ENCODE data around the gene SCLY. TPM values are rescaled to one million over a fixed set of nuclear protein-coding genes. Genes with fewer than 3 reads are reported as not detected.

The SCLY gene
- total RNA-seq, 1 experiment from 2014 or later = 28.7 TPM

DNA sequence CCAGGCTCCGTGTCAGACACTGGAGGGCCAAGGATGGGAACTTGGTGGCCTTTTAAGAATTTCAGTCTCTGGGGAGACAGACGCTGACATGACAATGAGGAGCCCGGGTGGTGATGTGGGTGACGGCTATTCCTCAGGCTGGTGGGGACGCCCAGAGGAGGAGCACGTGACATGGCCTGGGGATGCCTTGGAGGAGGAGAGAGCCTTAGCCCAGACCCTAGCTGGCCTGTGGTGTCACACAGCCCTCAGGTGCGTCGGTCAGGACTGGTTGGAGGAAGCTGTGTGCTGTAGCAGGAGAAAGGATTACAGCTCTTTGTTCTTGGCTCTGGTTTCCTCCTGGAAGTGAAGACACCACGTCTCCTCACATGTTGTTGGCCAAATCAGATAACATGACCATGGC lies 40.0 kb upstream of the SCLY start:
- no peaks in the 10 kb centered on the region for H3K36me3 ChIP-seq (ENCODE audit: control insufficient read depth in 1 of 2, insufficient read depth in 2 of 2, low read length in 2 of 2)

More for the DNA sequence above, 40.0 kb upstream of the SCLY start:
- Histone ChIP-seq H2AFZ (ENCODE audit: low read depth, low read length, poor library complexity, severe bottlenecking) (no peak overlapping the region), H3K9me3 (ENCODE audit: control insufficient read depth in 1 of 2, insufficient read depth in 1 of 2, low read depth in 1 of 2, low read length in 2 of 2) (no peaks in the 10 kb centered on the region), H3K9me2 (ENCODE audit: insufficient read depth) (no peaks in the 10 kb centered on the region), H3K27ac (ENCODE audit: low read depth, low read length) (no peak overlapping the region), H4K20me1 (ENCODE audit: insufficient read depth) (no peaks in the 10 kb centered on the region), H3K4me1 (ENCODE audit: control insufficient read depth in 1 of 2, insufficient read depth in 2 of 2, low read length in 2 of 2) (no peaks in the 10 kb centered on the region), H3K4me2 (ENCODE audit: low read length) (no peak overlapping the region), H3K27me3 (ENCODE audit: insufficient read depth, low read length) (no peaks in the 10 kb centered on the region), H3K9ac (ENCODE audit: low read length) (no peak overlapping the region), H3K79me2 (ENCODE audit: insufficient read depth, low read length) (no peaks in the 10 kb centered on the region), H3K4me3 (replicated peaks in 1 of 2; ENCODE audit: low read depth in 1 of 2, low read length in 2 of 2) (no peak overlapping the region)
- no peak for ATAC-seq
- RAD21 ChIA-PET (ENCODE audit: low non-redundant PET in 1 of 2, low total read pairs in 2 of 2, uncharacterized antibody in 2 of 2, unreplicated experiment in 2 of 2) = no interaction called here
- POLR2A ChIA-PET = no interaction called here
- intact Hi-C loops (cut with micrococcal nuclease) = no loop called here
- CTCF ChIA-PET = no interaction called here
- no TSS peak for BruUV-seq (replicated peaks)
- TF ChIP-seq YY1 (IDR thresholded peaks at IDR 0.05; ENCODE audit: extremely low read depth, insufficient replicate concordance, low read depth, low read length) (no peak), POLR2A (IDR thresholded peaks at IDR 0.05; ENCODE audit: borderline replicate concordance, extremely low read depth, insufficient read depth, insufficient read length) (no peak), JUND (IDR thresholded peaks at IDR 0.05) (no peak), RAD21 (IDR thresholded peaks at IDR 0.05; ENCODE audit: low read depth) (no peak), SIN3A (IDR thresholded peaks at IDR 0.05; ENCODE audit: low read depth) (no peak), SP1 (IDR thresholded peaks at IDR 0.05; ENCODE audit: low read depth) (no peak), EGR1 (IDR thresholded peaks at IDR 0.05; ENCODE audit: low read depth) (no peak), ZNF274 (IDR thresholded peaks at IDR 0.05; ENCODE audit: low read depth, low read length) (no peak), ELF1 (IDR thresholded peaks at IDR 0.05; ENCODE audit: borderline replicate concordance, low read depth) (no peak), POLR2AphosphoS5 (IDR thresholded peaks at IDR 0.05; ENCODE audit: low read depth, low read length) (no peak), SRF (IDR thresholded peaks at IDR 0.05; ENCODE audit: low read depth) (no peak), FOSL1 (IDR thresholded peaks at IDR 0.05; ENCODE audit: low read depth) (no peak), EZH2phosphoT487 (IDR thresholded peaks at IDR 0.05; ENCODE audit: borderline replicate concordance) (no peak), CEBPB (IDR thresholded peaks at IDR 0.05; ENCODE audit: low read depth) (no peak), TCF7L2 (IDR thresholded peaks at IDR 0.05; ENCODE audit: borderline replicate concordance, extremely low read depth, insufficient read depth, insufficient read length) (no peak), ZFX (IDR thresholded peaks at IDR 0.05) (no peak), CBX3 (IDR thresholded peaks at IDR 0.05; ENCODE audit: low read depth) (no peak)
- TF ChIP-seq, protein P1, sequence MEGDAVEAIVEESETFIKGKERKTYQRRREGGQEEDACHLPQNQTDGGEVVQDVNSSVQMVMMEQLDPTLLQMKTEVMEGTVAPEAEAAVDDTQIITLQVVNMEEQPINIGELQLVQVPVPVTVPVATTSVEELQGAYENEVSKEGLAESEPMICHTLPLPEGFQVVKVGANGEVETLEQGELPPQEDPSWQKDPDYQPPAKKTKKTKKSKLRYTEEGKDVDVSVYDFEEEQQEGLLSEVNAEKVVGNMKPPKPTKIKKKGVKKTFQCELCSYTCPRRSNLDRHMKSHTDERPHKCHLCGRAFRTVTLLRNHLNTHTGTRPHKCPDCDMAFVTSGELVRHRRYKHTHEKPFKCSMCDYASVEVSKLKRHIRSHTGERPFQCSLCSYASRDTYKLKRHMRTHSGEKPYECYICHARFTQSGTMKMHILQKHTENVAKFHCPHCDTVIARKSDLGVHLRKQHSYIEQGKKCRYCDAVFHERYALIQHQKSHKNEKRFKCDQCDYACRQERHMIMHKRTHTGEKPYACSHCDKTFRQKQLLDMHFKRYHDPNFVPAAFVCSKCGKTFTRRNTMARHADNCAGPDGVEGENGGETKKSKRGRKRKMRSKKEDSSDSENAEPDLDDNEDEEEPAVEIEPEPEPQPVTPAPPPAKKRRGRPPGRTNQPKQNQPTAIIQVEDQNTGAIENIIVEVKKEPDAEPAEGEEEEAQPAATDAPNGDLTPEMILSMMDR (IDR thresholded peaks at IDR 0.05 in 2 of 3, conservative IDR thresholded peaks at IDR 0.05 in 1 of 3; ENCODE audit: borderline replicate concordance in 1 of 3, insufficient read depth in 1 of 3, low read depth in 2 of 3, low read length in 2 of 3) = no peak
- TF ChIP-seq, protein P2, sequence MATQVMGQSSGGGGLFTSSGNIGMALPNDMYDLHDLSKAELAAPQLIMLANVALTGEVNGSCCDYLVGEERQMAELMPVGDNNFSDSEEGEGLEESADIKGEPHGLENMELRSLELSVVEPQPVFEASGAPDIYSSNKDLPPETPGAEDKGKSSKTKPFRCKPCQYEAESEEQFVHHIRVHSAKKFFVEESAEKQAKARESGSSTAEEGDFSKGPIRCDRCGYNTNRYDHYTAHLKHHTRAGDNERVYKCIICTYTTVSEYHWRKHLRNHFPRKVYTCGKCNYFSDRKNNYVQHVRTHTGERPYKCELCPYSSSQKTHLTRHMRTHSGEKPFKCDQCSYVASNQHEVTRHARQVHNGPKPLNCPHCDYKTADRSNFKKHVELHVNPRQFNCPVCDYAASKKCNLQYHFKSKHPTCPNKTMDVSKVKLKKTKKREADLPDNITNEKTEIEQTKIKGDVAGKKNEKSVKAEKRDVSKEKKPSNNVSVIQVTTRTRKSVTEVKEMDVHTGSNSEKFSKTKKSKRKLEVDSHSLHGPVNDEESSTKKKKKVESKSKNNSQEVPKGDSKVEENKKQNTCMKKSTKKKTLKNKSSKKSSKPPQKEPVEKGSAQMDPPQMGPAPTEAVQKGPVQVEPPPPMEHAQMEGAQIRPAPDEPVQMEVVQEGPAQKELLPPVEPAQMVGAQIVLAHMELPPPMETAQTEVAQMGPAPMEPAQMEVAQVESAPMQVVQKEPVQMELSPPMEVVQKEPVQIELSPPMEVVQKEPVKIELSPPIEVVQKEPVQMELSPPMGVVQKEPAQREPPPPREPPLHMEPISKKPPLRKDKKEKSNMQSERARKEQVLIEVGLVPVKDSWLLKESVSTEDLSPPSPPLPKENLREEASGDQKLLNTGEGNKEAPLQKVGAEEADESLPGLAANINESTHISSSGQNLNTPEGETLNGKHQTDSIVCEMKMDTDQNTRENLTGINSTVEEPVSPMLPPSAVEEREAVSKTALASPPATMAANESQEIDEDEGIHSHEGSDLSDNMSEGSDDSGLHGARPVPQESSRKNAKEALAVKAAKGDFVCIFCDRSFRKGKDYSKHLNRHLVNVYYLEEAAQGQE (IDR thresholded peaks at IDR 0.05; ENCODE audit: low read depth) = no peak
- no peak for DNase-seq (ENCODE audit: low read depth, low spot score)
